A549 (cell line): ENCODE data around the gene YRDC. TPM values are rescaled to one million over a fixed set of nuclear protein-coding genes. Genes with fewer than 3 reads are reported as not detected.

Source experiments
- ATAC-seq, 2 experiments: fragments of 200-7000 bp in 1 of 2; fragments of >200 bp in 1 of 2; cut with Nextera tagmentation in 1 of 2; cut with Tn5 transposase in 1 of 2; 3 replicates each; pipeline versions ENCODE4 v1.8.0 to v1.9.1; 2018 to 2020; ENCODE audit warnings: mild to moderate bottlenecking in 1 of 2, moderate library complexity in 1 of 2
- CTCF ChIA-PET: fragments of 300-600 bp; sonication (Branson Sonifier 250); formaldehyde crosslinking; extraction: SDS; loops from one replicate; lab custom pipeline; 2021; ENCODE audit warnings: antibody characterized with exemption, inconsistent platforms; lab: Yijun Ruan, JAX
- POLR2A ChIA-PET: fragments of 350-600 bp; formaldehyde crosslinking; extraction: SDS; loops from one replicate; lab custom pipeline; 2021; ENCODE audit warnings: antibody characterized with exemption, inconsistent platforms; lab: Yijun Ruan, JAX
- DNase-seq, 2 experiments: peaks; one replicate each; pipeline versions ENCODE4 v3.0.0 to v3.0.0-alpha.2; 2011 to 2016; ENCODE audit warnings: low read depth in 1 of 2, low spot score in 1 of 2
- FAIRE-seq: peaks from 2 replicates; lab custom pipeline; 2011; peaks lifted over from hg19 to GRCh38; lab: Jason Lieb, UNC
- H3K27ac ChIP-seq, 2 experiments: fragments of >200 bp; sonication (Bioruptor Twin); formaldehyde crosslinking; 3 replicates each; pipeline ENCODE4 v1.5.1; 2016 to 2017
- H3K4me1 ChIP-seq: fragments of >200 bp; sonication (Bioruptor Twin); formaldehyde crosslinking; 3 replicates; pipeline ENCODE4 v1.6.1; 2016
- H3K4me2 ChIP-seq: fragments of >200 bp; sonication (Bioruptor Twin); formaldehyde crosslinking; 3 replicates; pipeline ENCODE4 v1.6.1; 2016
- H3K4me3 ChIP-seq: fragments of >200 bp; sonication (Bioruptor Twin); formaldehyde crosslinking; 3 replicates; pipeline ENCODE4 v1.5.1; 2016
- H3K9me3 ChIP-seq: fragments of >200 bp; sonication (Bioruptor Twin); formaldehyde crosslinking; 3 replicates; pipeline ENCODE4 v1.6.1; 2016
- BHLHE40 ChIP-seq: IDR thresholded peaks from 2 replicates; pipeline ENCODE4 v1.6.1; 2012; ENCODE audit warnings: low read depth, low read length, inconsistent platforms
- JUN ChIP-seq, 2 experiments: fragments of >200 bp; sonication (Bioruptor Twin); formaldehyde crosslinking; IDR thresholded peaks; 2 replicates in 1 of 2; 3 replicates in 1 of 2; pipeline ENCODE4 v1.6.1; 2016 to 2017
- PHF8 ChIP-seq: fragments of 200-600 bp; sonication (generic); IDR thresholded peaks from 2 replicates; pipeline ENCODE4 v1.6.1; 2016; ENCODE audit warnings: low read depth, mild to moderate bottlenecking, antibody characterized with exemption, moderate library complexity, borderline replicate concordance
- POLR2A ChIP-seq: IDR thresholded peaks from 2 replicates; pipeline ENCODE4 v1.6.1; 2012; ENCODE audit warnings: mild to moderate bottlenecking, low read length
- RNF2 ChIP-seq: fragments of 200-600 bp; sonication (generic); IDR thresholded peaks from 2 replicates; pipeline ENCODE4 v1.6.1; 2016; ENCODE audit warnings: low read depth, mild to moderate bottlenecking, antibody characterized with exemption, moderate library complexity, borderline replicate concordance
- SREBF2 ChIP-seq: fragments of 450-650 bp; IDR thresholded peaks from 2 replicates; pipeline ENCODE4 v1.6.1; 2014; ENCODE audit warnings: mild to moderate bottlenecking, moderate library complexity
- ZSCAN20 ChIP-seq: fragments of 250-450 bp; sonication (Bioruptor Pico); IDR thresholded peaks from 2 replicates; pipeline ENCODE4 v1.8.0; 2022; ENCODE audit warnings: mild to moderate bottlenecking, moderate library complexity
- WGBS: methylation state at CpG from one replicate; pipeline ENCODE4 v1.1.6; 2017; ENCODE audit errors: missing lambda C conversion rate; 5-methylcytosine and 5-hydroxymethylcytosine counted together
- polyA plus RNA-seq, 4 experiments: library from polyadenylated mRNA; depleted of rRNA in 3 of 4; stranded (reverse); fragments of >200 nt; fragmentation: RNase III in 1 of 4; extraction: RNeasy Plus Mini Kit Qiagen cat#74134 plus additional on column Dnase treatment in 1 of 4; gene quantifications; 2 replicates in 3 of 4; 3 replicates in 1 of 4; pipeline ENCODE4 v1.2.3, GENCODE V29; 2011 to 2017
- TF ChIP-seq, protein P1 (sequence below): IDR thresholded peaks from 2 replicates; pipeline ENCODE4 v1.6.1; 2012; ENCODE audit warnings: low read depth, borderline replicate concordance
- TF ChIP-seq, protein P2 (sequence below): fragments of 200-600 bp; sonication (generic); IDR thresholded peaks from 2 replicates; pipeline ENCODE4 v1.6.1; 2016; ENCODE audit warnings: antibody characterized with exemption, mild to moderate bottlenecking, moderate library complexity
- TF ChIP-seq, protein P3 (sequence below): IDR thresholded peaks from 2 replicates; pipeline ENCODE4 v1.6.1; 2012
- TF ChIP-seq, protein P4 (sequence below): fragments of >200 bp; sonication (Bioruptor Twin); formaldehyde crosslinking; IDR thresholded peaks from 3 replicates; pipeline ENCODE4 v1.5.1; 2016

YRDC gene
- polyA plus RNA-seq, 2 of the 4 experiments (the other 2 are of a cell fraction) = 12.3 to 21.0 TPM

DNA sequence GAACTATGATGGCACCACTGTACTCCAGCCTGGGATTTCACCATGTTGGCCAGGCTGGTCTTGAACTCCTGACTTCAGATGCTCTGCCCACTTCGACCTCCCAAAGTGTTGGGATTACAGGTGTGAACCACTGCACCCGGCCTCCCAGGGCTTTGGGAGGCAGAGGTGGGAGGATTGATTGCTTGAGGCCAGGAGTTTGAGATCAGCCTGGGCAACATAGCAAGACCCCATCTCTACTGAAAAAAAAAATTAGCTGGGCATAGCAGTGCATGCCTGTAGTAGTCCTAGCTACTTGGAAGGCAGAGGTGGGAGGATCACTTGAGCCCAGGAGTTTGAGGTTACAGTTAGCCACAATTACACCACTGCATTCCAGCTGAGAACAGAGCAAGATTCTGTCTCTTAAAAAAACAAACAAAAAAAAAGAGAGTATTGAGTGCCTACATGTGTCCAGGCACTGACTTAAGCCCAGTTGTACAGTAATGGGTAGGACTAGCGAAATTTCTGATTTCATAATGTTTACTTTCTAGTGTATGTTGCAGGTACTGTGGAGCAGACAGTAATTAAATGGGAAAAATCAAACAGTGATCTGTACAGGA, 10.2 kb downstream of the YRDC start (continued):
- TF ChIP-seq, protein P1, sequence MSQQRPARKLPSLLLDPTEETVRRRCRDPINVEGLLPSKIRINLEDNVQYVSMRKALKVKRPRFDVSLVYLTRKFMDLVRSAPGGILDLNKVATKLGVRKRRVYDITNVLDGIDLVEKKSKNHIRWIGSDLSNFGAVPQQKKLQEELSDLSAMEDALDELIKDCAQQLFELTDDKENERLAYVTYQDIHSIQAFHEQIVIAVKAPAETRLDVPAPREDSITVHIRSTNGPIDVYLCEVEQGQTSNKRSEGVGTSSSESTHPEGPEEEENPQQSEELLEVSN = no peak

DNA sequence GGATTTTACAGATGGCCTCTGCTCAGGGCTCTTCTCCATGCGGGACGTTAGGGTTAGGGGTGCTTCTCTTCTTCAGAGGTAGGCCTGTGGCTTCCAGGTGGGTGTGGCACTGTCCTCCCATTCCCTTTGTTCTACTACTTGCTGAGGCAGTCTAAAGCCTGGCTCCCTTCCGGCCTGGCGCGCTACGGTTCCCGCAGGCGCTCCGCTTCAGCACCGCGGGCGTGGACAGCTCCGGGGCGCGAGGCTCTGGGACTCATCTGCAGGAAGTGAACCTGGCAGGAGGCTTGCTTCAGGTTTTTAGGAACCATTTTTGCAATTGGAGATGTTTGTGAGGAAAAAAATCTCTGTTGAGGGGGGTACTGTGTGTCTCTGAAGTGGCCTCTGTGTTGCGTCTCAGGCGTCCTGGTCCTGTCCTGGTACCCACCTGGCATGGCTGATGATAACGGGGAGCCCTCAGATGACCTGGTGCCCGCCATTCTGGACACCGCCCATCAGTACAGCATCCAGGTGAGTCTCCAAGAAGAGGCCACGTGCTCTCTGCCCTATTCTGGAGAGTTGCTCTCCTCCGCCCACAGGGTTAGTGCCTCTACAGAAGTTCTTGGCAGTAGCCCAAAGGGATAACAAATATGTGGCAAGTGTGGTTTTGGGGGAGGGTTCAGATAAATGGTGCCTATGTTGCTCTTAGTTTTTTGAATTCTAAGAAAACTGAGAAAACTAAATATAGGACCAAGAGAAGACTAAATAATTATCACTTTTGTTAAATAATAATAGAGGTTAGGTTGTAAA, 12.5 kb downstream of the YRDC start:
- no peak overlapping the region for H3K4me3 ChIP-seq
- ChIA-PET CTCF (no interaction called here), POLR2A (interaction anchor here (0.6 kb wide), 1 partner anchor 64 kb away, joined by 3 read pairs; the partner anchor contains the start of gene MTF1)
- no peak overlapping the region; a peak in 1 of 6 replicates for H3K27ac ChIP-seq
- H3K4me2 ChIP-seq = peak overlapping the region; percentile 98
- H3K4me1 ChIP-seq = peaks cover 5% of the 10 kb centered on the region; the same call in 1 of the 3 replicates
- DNase-seq (no peak), ATAC-seq (no peak), FAIRE-seq (no peak)
- WGBS = 95% methylated on average over 18 of the region's 22 CpGs
- TF ChIP-seq, protein P2, sequence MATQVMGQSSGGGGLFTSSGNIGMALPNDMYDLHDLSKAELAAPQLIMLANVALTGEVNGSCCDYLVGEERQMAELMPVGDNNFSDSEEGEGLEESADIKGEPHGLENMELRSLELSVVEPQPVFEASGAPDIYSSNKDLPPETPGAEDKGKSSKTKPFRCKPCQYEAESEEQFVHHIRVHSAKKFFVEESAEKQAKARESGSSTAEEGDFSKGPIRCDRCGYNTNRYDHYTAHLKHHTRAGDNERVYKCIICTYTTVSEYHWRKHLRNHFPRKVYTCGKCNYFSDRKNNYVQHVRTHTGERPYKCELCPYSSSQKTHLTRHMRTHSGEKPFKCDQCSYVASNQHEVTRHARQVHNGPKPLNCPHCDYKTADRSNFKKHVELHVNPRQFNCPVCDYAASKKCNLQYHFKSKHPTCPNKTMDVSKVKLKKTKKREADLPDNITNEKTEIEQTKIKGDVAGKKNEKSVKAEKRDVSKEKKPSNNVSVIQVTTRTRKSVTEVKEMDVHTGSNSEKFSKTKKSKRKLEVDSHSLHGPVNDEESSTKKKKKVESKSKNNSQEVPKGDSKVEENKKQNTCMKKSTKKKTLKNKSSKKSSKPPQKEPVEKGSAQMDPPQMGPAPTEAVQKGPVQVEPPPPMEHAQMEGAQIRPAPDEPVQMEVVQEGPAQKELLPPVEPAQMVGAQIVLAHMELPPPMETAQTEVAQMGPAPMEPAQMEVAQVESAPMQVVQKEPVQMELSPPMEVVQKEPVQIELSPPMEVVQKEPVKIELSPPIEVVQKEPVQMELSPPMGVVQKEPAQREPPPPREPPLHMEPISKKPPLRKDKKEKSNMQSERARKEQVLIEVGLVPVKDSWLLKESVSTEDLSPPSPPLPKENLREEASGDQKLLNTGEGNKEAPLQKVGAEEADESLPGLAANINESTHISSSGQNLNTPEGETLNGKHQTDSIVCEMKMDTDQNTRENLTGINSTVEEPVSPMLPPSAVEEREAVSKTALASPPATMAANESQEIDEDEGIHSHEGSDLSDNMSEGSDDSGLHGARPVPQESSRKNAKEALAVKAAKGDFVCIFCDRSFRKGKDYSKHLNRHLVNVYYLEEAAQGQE = peak; percentile 92
- no peak for TF ChIP-seq ZSCAN20
- no peaks in the 10 kb centered on the region for H3K9me3 ChIP-seq

DNA sequence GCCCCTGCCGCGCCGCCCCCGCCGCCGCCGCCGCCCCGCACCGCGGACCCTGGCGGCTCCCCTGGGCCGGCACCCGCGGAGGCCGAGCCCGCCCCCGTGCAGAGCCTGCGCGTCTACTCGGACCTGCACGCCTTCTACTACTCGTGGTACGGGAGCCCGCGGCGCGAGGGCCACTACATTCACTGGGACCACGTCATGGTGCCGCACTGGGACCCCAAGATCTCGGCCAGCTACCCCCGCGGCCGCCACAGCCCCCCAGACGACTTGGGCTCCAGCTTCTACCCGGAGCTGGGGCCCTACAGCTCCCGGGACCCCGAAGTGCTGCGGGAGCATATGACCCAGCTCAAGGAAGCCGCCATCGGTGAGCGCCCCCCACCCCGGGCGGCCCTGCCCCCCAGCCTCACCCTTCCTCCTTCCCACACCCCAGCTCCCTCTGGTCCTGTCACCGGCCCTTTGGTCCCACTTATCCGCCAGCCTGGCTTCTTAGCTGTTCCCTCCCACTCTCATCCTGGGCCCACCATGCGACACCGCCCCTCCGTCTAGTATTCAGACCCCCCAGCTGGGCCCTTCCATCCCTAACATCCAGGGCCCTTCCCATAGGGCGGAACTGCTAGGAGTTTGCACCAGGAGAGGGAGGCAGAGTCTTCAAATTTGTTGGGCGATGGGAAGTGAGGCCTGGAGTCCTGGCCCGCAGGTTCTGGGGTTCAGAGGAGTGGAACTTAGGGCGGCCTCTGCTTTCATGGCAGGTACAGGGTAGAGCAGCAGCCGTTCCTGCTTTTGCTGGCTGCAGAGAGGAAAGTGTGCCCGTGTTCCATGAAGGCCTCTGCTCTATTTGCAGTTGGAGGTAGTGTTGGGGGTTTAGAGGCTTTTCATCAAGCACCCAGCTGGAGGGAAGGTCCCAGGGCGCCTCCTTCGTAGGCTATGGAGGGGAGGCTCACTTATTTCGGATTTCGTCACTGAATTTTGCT, 13.4 kb downstream of the YRDC start:
- no peaks in the 10 kb centered on the region for H3K9me3 ChIP-seq
- WGBS = 79% methylated on average over 15 of the region's 59 CpGs
- TF ChIP-seq SREBF2 = no peak
- TF ChIP-seq BHLHE40 = no peak
- TF ChIP-seq, all 56 proteins: peak for 0
- FAIRE-seq = no peak
- Histone ChIP-seq H3K27ac (peak overlapping the region; percentile 91 to 95), H3K4me1 (peaks cover 5% of the 10 kb centered on the region; the same call in 1 of the 3 replicates), H3K4me2 (peak overlapping the region; percentile 98), H3K4me3 (peak overlapping the region; percentile 76)
- DNase-seq = no peak
- ChIA-PET POLR2A (interaction anchor here (0.6 kb wide), 2 partner anchors 65 to 196 kb away, joined by 3 to 4 read pairs; partner anchors contain the start of gene MTF1), CTCF (interaction anchor here (0.6 to 0.9 kb wide), 2 partner anchors 65 to 342 kb away, joined by 3 read pairs; no protein-coding TSS in a partner anchor)
- peak; percentile 52 to 60; a peak in 5 of 6 replicates for ATAC-seq

DNA sequence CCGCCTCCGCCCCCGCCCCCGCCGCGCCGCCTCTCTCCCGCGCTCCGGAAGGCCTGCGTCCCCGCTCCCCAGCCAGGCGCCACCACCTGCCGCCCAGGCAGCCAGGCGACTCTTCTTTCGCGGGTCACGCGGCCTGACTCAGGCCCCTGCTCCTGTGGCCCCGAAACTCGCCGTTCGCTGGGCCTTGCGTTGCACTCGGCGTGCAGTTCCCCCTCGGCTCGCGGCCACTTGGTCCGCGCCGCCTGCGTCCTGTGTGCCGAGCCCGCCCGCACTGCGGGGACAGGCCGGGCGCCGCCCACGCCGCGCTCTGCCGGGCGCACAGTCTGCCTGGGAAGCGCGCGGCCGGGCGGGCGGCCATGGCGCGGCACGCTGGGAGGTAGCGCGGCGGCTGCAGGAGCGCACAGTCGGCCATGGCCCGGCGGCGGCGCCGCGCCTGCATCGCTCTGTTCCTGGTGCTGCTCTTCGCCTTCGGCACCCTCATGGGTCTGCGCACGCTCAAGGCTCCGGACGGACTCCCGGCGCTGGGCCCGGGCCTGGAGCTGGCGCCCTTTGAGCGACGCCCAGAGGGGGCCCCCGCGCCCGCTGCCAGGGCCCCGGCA, 14.1 kb downstream of the YRDC start, which contains the start of gene MANEAL:
TSS of gene MANEAL (plus strand) at position 75 of the 599 bp plus-strand sequence. CDS start at position 411, 336 bp downstream.
- H3K4me2 ChIP-seq = peak within 1 kb of the TSS; percentile 98
- no CpG with 5 or more reads among the region's 82 CpGs for WGBS
- peak within 1 kb of the TSS; percentile 91 to 95 for H3K27ac ChIP-seq
- peaks cover 5% of the 10 kb centered on the region; the same call in 1 of the 3 replicates for H3K4me1 ChIP-seq
- DNase-seq = peak; percentile 39 to 57
- CTCF ChIA-PET = interaction anchor here (0.6 to 0.9 kb wide), 2 partner anchors 66 to 341 kb away, joined by 3 read pairs; no protein-coding TSS in a partner anchor
- ATAC-seq = peak; percentile 86 to 90
- TF ChIP-seq, protein P1 = peak; percentile 74; the same call in 1 of the 2 replicates
- TF ChIP-seq, protein P3, sequence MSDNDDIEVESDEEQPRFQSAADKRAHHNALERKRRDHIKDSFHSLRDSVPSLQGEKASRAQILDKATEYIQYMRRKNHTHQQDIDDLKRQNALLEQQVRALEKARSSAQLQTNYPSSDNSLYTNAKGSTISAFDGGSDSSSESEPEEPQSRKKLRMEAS = peak; percentile 43
- TF ChIP-seq, protein P4, sequence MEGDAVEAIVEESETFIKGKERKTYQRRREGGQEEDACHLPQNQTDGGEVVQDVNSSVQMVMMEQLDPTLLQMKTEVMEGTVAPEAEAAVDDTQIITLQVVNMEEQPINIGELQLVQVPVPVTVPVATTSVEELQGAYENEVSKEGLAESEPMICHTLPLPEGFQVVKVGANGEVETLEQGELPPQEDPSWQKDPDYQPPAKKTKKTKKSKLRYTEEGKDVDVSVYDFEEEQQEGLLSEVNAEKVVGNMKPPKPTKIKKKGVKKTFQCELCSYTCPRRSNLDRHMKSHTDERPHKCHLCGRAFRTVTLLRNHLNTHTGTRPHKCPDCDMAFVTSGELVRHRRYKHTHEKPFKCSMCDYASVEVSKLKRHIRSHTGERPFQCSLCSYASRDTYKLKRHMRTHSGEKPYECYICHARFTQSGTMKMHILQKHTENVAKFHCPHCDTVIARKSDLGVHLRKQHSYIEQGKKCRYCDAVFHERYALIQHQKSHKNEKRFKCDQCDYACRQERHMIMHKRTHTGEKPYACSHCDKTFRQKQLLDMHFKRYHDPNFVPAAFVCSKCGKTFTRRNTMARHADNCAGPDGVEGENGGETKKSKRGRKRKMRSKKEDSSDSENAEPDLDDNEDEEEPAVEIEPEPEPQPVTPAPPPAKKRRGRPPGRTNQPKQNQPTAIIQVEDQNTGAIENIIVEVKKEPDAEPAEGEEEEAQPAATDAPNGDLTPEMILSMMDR = 0 out of 3 replicates have a peak, but pooled peaks have one; percentile 6
- TF ChIP-seq POLR2A = peak; percentile 54
- TF ChIP-seq BHLHE40 = no peak
- no peak for TF ChIP-seq RNF2
- TF ChIP-seq JUN (IDR thresholded peaks at IDR 0.05) = peak in 1 of 2 experiments; percentile 27; a peak in 1 of 5 replicates
- TF ChIP-seq PHF8 = peak; percentile 13; the same call in 1 of the 2 replicates
- H3K9me3 ChIP-seq = no peaks in the 10 kb centered on the region
- FAIRE-seq = no peak
- POLR2A ChIA-PET = interaction anchor here (0.6 kb wide), 1 partner anchor 196 kb away, joined by 4 read pairs; no protein-coding TSS in a partner anchor
- H3K4me3 ChIP-seq = peak within 1 kb of the TSS; percentile 76
